Effector memory CD8-positive, alpha-beta T cell (primary cell): Measurements from ENCODE around the gene TTBK1.
A peak's percentile ranks its signal among the peaks of the same experiment; 100 is the strongest.

Source experiments
- ATAC-seq: fragments of 150-1000 bp; cut with Tn5 transposase; replicated peaks from 2 replicates; pipeline ENCODE4 v1.10.0; 2021; ENCODE audit warnings: mild to moderate bottlenecking, moderate library complexity
- DNase-seq, 3 experiments: peaks; one replicate each; pipeline ENCODE4 v3.0.0; 2021
- H3K27ac Mint-ChIP-seq, 2 donors: one replicate each; pipeline ENCODE4 v1.8.0; 2022; ENCODE audit warnings: mild to moderate bottlenecking in 2 of 2, mixed read lengths in 2 of 2, moderate library complexity in 2 of 2
- H3K27me3 Mint-ChIP-seq, 2 donors: one replicate each; pipeline ENCODE4 v1.8.0; 2022; ENCODE audit warnings: mixed read lengths in 2 of 2
- H3K36me3 Mint-ChIP-seq: one replicate; pipeline ENCODE4 v1.8.0; 2022; ENCODE audit warnings: mild to moderate bottlenecking, moderate library complexity, mixed read lengths; ENCODE audit not compliant: insufficient read depth
- H3K4me1 Mint-ChIP-seq, 2 donors: one replicate each; pipeline ENCODE4 v1.8.0; 2022; ENCODE audit warnings: low read depth in 2 of 2, mixed read lengths in 2 of 2
- H3K4me3 Mint-ChIP-seq, 2 donors: one replicate each; pipeline ENCODE4 v1.8.0; 2022; ENCODE audit warnings: mild to moderate bottlenecking in 2 of 2, mixed read lengths in 2 of 2, moderate library complexity in 2 of 2
- H3K9me3 Mint-ChIP-seq, 2 donors: one replicate each; pipeline ENCODE4 v1.8.0; 2022; ENCODE audit warnings: mixed read lengths in 2 of 2

TTBK1 gene

DNA sequence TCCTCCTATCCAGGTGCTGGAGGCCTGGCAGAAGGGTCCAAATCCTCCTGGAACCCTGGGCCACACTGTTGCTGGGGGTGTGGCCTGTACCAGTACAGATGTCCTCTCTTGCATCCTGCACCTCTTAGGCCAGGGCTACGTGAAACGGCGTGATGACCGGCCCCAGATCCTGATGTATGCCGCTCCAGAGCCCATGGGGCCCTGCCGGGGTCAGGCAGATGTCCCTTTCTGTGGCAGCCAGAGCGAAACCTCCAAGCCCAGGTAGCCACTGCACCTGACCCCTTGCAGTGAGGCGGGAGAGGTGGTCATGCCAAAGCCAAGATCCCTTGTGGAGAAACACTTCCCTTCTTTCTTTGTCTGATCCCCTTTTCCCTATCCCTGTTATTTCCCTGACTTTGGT is 28.2 kb upstream of the TTBK1 start:
- Mint-ChIP-seq H3K9me3 (no peaks in the 10 kb centered on the region), H3K27ac (no peak overlapping the region), H3K4me3 (no peak overlapping the region), H3K27me3 (no peaks in the 10 kb centered on the region), H3K36me3 (peaks cover 8% of the 10 kb centered on the region), H3K4me1 (peaks cover 0 to 4% of the 10 kb centered on the region in 2 donors)
- no peak for ATAC-seq
- no peak for DNase-seq

DNA sequence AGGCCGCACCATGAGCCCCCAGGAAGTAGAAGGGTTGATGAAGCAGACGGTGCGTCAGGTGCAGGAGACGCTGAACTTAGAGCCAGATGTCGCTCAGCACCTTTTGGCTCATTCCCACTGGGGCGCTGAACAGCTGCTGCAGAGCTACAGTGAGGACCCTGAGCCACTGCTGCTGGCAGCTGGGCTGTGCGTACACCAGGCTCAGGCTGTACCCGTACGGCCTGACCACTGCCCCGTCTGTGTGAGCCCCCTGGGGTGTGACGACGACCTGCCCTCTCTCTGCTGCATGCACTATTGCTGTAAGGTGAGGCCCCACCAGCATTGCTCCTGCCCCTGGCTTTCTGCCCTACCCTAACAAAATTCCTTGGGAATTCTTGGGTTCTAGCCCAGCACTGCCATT is 27.1 kb upstream of the TTBK1 start:
- Mint-ChIP-seq H3K36me3 (peaks cover 8% of the 10 kb centered on the region), H3K27me3 (no peaks in the 10 kb centered on the region), H3K9me3 (no peaks in the 10 kb centered on the region), H3K27ac (no peak overlapping the region), H3K4me1 (peaks cover 0 to 4% of the 10 kb centered on the region in 2 donors), H3K4me3 (no peak overlapping the region)
- DNase-seq, result no peak
- ATAC-seq, result no peak

DNA sequence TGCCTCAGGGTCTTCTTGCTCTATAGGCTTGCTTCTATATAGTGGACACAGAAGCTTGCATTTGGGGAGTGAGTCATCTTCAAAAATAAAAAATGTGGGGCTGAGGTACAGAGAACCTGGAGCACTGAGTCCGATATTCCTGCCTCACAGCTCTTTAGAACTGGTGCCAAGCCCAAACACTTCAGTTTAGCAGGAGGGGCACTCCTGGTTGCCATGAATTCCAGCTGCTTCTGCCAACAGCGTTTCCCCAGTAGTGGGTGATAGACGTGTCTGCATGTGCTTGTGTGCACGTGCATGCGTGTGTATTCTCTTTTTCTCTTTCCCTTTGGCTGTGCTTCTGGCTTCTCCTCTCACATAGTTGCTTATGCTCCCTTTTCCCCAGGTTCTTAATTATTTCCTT is 25.9 kb upstream of the TTBK1 start:
- H3K36me3 Mint-ChIP-seq, result peaks cover 11% of the 10 kb centered on the region
- H3K9me3 Mint-ChIP-seq, result no peaks in the 10 kb centered on the region
- no peak overlapping the region for H3K4me3 Mint-ChIP-seq
- no peaks in the 10 kb centered on the region for H3K27me3 Mint-ChIP-seq
- ATAC-seq (no peak), DNase-seq (no peak)
- peaks cover 4 to 6% of the 10 kb centered on the region in 2 donors for H3K4me1 Mint-ChIP-seq
- no peak overlapping the region for H3K27ac Mint-ChIP-seq

DNA sequence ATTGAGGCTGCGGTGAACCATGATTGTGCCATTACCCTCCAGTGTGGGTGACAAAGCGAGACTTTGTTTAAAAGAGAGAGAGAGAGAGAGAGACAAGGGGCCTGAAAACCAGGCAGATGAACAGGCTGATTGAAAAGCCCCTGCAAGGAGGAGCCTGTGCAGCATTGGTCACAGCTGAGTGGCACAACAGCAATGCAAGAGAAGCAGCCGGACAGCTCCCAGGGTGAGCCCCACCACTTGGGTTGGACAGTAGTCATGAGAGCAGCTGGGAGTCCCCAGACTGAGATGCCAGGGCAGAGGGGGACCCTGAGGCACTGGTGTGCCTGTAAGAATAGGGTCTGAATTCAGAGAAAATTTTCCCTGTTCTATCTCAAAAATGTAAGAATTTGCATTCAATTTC is 24.2 kb upstream of the TTBK1 start:
- ATAC-seq, result no peak
- H3K36me3 Mint-ChIP-seq, result peaks cover 21% of the 10 kb centered on the region
- peak overlapping the region; percentile 20 to 35 for H3K27ac Mint-ChIP-seq
- H3K27me3 Mint-ChIP-seq, result no peaks in the 10 kb centered on the region
- peaks cover 9 to 10% of the 10 kb centered on the region in 2 donors for H3K4me1 Mint-ChIP-seq
- DNase-seq, result no peak
- no peak overlapping the region for H3K4me3 Mint-ChIP-seq
- no peaks in the 10 kb centered on the region for H3K9me3 Mint-ChIP-seq

DNA sequence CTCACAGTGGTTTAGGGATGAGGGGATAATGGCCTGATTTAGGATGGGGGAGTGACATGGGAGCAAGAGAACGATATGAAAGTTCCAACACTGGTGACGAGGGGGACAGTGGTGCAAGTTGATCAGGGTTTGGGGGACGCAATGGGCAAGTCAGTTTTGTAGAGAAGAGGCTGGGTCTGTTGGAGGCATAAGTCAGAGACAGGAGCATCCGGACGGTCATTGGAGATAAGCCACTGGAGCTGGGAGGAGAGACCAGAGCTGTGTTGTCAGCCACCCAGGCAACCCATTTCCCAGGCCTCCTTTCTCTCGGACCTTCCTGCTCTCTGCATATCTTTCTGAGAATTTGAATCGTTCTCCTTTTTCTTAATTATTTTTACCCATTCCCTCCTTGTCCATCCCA is 23.5 kb upstream of the TTBK1 start:
- Mint-ChIP-seq H3K9me3 (no peaks in the 10 kb centered on the region), H3K4me1 (peaks cover 15 to 16% of the 10 kb centered on the region in 2 donors), H3K36me3 (peaks cover 26% of the 10 kb centered on the region), H3K27ac (peak overlapping the region; percentile 8 to 35), H3K27me3 (no peaks in the 10 kb centered on the region), H3K4me3 (no peak overlapping the region)
- no peak for ATAC-seq
- DNase-seq, result no peak

DNA sequence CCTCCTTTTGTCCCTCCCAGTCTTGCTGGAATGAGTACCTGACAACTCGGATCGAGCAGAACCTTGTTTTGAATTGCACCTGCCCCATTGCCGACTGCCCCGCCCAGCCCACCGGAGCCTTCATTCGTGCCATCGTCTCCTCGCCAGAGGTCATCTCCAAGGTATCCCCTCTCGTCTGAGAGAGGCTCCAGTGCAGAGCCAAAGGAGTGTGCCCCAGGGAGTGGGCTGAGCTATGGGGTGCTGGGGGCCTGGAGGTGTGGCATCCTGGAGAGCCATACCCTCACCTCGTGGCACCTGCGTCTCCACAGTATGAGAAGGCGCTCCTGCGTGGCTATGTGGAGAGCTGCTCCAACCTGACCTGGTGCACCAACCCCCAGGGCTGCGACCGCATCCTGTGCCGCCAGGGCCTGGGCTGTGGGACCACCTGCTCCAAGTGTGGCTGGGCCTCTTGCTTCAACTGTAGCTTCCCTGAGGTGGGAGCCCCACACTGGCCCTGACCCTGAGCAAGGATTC is 22.8 kb upstream of the TTBK1 start:
- Mint-ChIP-seq H3K36me3 (peaks cover 21% of the 10 kb centered on the region), H3K27ac (peak overlapping the region; percentile 97 to 99), H3K4me1 (peaks cover 18 to 20% of the 10 kb centered on the region in 2 donors)

DNA sequence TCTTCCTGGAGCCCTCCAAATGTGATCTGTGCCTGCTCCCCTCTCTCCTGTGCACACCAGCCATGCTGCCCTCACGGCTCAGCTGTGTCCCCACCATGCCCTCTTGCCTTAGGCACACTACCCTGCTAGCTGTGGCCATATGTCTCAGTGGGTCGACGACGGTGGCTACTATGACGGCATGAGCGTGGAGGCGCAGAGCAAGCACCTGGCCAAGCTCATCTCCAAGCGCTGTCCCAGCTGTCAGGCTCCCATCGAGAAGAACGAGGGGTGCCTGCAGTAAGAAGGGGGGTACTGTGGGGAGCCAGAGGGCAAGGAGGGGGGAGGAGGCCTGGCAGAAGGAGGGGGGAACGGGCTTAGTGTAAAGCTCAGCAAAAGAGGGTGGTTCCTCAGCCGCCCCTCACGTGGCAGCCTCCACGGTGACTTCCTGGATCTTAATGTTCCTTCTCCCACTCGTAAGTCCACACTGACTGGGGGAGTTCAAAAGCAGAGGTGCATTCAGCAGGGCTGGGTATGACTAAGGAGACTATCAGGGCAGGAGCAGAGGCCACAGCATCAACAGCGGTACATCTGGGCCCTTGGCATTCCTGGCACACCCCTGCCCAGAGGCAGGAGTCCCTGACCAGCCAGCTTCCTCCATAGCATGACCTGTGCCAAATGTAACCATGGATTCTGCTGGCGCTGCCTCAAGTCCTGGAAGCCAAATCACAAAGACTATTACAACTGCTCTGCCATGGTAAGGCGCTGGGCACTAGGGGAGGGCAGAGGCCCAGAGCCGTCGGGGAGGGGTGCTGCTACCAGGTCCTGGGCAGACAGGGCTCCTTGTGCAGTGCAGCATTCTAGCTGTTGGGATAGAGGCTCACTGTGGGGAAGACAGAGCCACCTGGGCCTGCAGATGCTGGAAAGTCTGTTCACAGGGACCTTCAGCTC is 22.0 kb upstream of the TTBK1 start:
- ATAC-seq, result no peak
- Mint-ChIP-seq H3K27me3 (no peaks in the 10 kb centered on the region), H3K4me1 (peaks cover 18 to 21% of the 10 kb centered on the region in 2 donors), H3K9me3 (no peaks in the 10 kb centered on the region), H3K4me3 (no peak overlapping the region), H3K36me3 (peaks cover 24% of the 10 kb centered on the region), H3K27ac (peak overlapping the region; percentile 97 to 99)
- no peak for DNase-seq

More for the DNA sequence above, 22.8 kb upstream of the TTBK1 start:
- H3K9me3 Mint-ChIP-seq, result no peaks in the 10 kb centered on the region
- no peaks in the 10 kb centered on the region for H3K27me3 Mint-ChIP-seq
- H3K4me3 Mint-ChIP-seq, result no peak overlapping the region
- ATAC-seq (no peak), DNase-seq (no peak)

DNA sequence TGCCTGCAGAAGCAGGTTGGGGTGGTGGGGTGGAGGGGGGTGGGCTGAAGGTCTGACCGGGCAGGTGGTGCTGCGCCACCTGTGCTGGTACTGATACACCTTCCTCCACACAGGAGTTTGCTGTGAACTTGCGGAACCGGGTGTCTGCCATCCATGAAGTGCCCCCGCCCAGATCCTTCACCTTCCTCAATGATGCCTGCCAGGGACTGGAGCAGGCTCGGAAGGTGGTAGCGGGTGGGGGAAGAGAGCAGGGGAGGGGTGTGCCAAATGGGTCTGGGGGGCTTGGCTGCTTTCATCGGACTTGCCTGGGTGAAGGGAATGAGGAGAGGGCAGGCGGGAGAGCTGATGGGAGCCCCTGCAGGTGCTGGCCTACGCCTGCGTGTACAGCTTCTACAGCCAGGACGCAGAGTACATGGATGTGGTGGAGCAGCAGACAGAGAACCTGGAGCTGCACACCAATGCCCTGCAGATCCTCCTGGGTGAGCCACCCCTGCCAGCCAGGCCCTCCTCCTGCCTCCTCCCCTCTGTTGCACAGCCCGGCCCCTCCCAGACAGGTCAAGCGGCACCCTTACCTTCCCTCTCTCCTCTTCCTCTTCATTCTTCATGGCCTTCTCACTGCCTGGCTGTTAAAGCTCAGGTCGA is 20.7 kb upstream of the TTBK1 start:
- Mint-ChIP-seq H3K27ac (peak overlapping the region; percentile 97 to 99), H3K9me3 (no peaks in the 10 kb centered on the region), H3K4me1 (peaks cover 15 to 23% of the 10 kb centered on the region in 2 donors), H3K27me3 (no peaks in the 10 kb centered on the region), H3K4me3 (peak overlapping the region in 1 of 2 donors; percentile 3), H3K36me3 (peaks cover 31% of the 10 kb centered on the region)
- DNase-seq (no peak), ATAC-seq (no peak)

DNA sequence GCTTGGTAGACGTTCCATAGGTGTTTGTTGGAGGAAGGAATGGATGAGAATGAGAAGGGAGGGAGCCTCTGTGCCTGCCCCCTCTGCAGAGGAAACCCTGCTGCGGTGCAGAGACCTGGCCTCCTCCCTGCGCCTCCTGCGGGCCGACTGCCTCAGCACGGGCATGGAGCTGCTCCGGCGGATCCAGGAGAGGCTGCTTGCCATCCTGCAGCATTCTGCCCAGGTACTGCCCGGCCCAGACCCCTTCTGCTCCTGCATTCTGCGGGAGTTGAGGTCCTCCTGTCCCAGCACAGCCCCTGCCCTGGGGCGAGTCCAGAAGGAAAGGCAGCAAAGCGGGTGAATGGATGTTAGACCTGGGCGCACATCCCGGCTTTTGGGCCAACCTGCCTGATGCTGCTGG is 20.1 kb upstream of the TTBK1 start:
- Mint-ChIP-seq H3K4me3 (no peak overlapping the region), H3K27ac (peak overlapping the region; percentile 97 to 99), H3K27me3 (no peaks in the 10 kb centered on the region), H3K9me3 (no peaks in the 10 kb centered on the region), H3K4me1 (peaks cover 21 to 28% of the 10 kb centered on the region in 2 donors), H3K36me3 (peaks cover 31% of the 10 kb centered on the region)
- ATAC-seq, result no peak
- no peak for DNase-seq

DNA sequence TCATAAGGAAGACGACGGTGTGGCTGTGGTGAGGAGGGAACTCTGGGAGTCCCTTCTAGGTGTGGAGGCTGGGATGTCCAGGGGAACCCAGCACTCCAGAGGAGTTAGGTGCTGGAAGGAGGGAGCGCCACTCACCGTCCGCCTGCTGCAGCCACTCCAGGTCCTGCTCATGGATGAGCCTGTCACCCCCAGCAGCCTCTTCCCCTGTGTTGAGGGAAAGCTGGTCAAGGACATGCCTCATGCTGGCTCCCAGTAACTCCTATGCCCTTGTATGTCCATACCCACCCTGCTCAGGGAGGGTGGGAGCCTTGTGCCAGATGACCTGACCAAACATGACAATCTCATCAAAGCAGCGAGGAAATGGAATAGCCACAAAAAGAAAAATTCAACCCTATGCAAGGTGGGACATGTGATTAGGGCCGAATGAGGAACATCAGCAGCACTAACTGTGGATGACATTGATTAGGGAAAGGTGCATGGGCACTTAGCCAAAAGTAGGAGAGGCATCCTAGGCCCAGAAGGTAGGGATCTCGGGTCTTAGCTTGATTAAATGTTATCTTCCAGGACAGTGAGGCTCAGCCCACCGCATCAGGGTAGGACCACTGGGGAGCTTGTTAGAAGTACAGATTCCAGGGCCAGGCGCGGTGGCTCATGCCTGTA is 17.0 kb upstream of the TTBK1 start:
- ATAC-seq (no peak), DNase-seq (no peak)
- peak overlapping the region; percentile 97 to 99 for H3K27ac Mint-ChIP-seq
- peaks cover 28 to 40% of the 10 kb centered on the region in 2 donors for H3K4me1 Mint-ChIP-seq
- H3K4me3 Mint-ChIP-seq, result no peak overlapping the region
- H3K36me3 Mint-ChIP-seq, result peaks cover 30% of the 10 kb centered on the region
- H3K9me3 Mint-ChIP-seq, result no peaks in the 10 kb centered on the region
- H3K27me3 Mint-ChIP-seq, result peaks cover 2 to 4% of the 10 kb centered on the region in 2 donors

DNA sequence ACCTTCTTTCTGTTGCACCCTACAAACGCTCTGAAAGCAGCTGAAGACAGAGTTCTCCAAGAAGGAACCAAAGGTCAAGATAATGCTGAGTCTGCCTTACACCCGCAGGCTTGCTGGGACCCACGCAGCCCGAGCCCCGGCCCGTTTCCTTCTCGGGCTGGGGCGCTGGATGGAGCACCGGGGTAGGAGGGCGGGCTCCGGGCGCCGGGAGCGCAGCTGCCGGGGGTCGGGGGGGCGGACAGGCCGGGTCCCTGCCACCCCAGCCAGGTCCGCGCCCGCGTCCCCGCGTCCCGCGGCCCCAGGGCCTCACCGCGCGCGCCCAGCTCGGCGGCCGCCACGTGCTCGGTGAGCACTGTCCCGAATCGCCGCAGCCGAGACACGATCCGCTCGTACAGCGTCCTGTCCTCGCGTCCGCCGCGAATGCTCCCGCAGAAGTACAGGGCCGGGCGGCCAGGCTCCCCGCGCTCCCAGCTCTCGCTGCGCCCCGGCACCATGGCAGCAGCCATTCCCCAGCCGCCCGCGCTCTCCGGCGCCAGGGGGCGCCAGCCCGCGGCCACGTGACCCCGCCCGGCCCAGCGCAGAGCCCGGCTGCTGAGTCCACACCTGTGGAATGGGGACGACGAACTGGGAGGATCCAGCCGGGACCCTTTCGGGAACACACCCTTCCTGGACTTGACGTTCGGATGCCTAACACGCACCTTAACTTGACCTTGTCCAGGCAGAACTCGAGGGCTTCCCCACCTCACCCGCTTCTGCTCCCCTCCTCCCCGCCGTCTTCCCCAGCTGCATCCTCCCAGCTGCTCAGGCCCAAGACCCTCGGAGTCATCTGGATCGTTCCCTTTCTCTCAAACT is 14.1 kb upstream of the TTBK1 start, which contains the start of gene DNPH1:
DNPH1 (minus strand) TSS at position 531 of the 852 bp plus-strand sequence; CDS start at position 506, 25 bp downstream.
- Mint-ChIP-seq H3K27ac (peak within 1 kb of the TSS; percentile 86 to 89), H3K36me3 (peaks cover 17% of the 10 kb centered on the region), H3K9me3 (no peaks in the 10 kb centered on the region), H3K27me3 (peaks cover 19 to 29% of the 10 kb centered on the region in 2 donors), H3K4me1 (peaks cover 22 to 30% of the 10 kb centered on the region in 2 donors), H3K4me3 (peak within 1 kb of the TSS; percentile 86 to 87)
- DNase-seq (peak; percentile 67 to 81 (median 79)), ATAC-seq (peak; percentile 72)

DNA sequence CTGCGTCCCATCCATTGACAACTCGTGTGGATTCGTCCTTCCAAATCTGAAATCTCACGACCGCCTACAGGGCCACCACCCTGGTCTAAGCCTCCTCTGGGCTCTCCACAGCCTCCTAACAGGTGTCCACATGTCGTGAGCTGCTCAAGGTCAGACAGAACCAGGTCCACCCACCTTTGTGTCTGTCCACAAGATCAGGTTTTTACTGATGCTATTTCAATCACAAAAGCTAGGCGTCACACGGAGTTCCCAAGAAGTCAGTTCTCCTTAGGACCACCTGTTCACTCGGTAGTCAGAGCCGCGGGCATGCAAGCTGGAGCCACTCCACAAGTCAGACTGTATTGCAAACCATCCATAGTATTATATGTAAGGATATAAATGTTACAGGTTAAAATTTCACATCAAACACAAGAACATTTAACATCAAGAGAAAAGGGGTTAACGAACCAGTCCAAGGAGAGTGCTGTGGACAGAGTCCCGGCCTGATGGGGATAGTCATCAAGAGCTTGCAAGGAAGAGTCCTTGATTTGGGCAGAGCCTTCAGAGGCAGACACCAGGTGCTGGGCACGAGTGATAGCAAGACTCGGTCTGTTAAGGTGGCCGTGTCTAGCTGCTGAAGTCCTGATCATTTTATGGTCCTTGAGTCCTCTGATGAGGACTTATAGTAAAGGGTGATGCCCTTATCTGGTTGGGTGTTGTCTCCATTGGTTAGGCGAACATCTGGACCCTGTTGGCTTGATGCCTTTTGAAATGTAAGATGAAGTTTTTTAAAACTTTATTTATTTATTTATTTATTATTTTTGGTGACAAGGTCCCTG is 13.3 kb upstream of the TTBK1 start:
- H3K4me3 Mint-ChIP-seq, result peak overlapping the region; percentile 86 to 87
- H3K9me3 Mint-ChIP-seq, result no peaks in the 10 kb centered on the region
- no peak for DNase-seq
- peak overlapping the region; percentile 86 to 89 for H3K27ac Mint-ChIP-seq
- ATAC-seq, result peak; percentile 1
- H3K27me3 Mint-ChIP-seq, result peaks cover 19 to 31% of the 10 kb centered on the region in 2 donors
- H3K4me1 Mint-ChIP-seq, result peaks cover 17 to 25% of the 10 kb centered on the region in 2 donors
- peaks cover 13% of the 10 kb centered on the region for H3K36me3 Mint-ChIP-seq
